Lower leg skin (tissue), 4 donors: ENCODE data around the gene MYO10. TPM values are rescaled to one million over a fixed set of nuclear protein-coding genes. Genes with fewer than 3 reads are reported as not detected.

Source experiments
- DNase-seq, 2 donors: peaks; one replicate each; pipeline ENCODE4 v3.0.0-alpha.2; 2019; ENCODE audit warnings: low spot score in 2 of 2
- H3K4me3 ChIP-seq: fragments of 200-600 bp; sonication (generic); 2 replicates; pipeline ENCODE4 v1.5.1; 2017; ENCODE audit warnings: mild to moderate bottlenecking, low read depth; ENCODE audit not compliant: poor library complexity, severe bottlenecking
- CTCF ChIP-seq, 3 donors: fragments of 450-650 bp; IDR thresholded peaks; one replicate each; pipeline ENCODE4 v1.5.1; 2016; ENCODE audit warnings: antibody characterized with exemption in 3 of 3, mild to moderate bottlenecking in 3 of 3, moderate library complexity in 2 of 3
- POLR2A ChIP-seq, 2 donors: fragments of 450-650 bp; IDR thresholded peaks; one replicate each; pipeline ENCODE4 v1.6.1; 2016 to 2017; ENCODE audit warnings: antibody characterized with exemption in 2 of 2, mild to moderate bottlenecking in 1 of 2, moderate library complexity in 1 of 2
- WGBS, 2 donors: methylation state at CpG; one replicate each; pipeline ENCODE4 v1.1.5; 2018; 5-methylcytosine and 5-hydroxymethylcytosine counted together
- intact Hi-C: fragments of 100-400 bp; cut with DNase I; formaldehyde crosslinking; loops from one replicate; pipeline ENCODE4 v1.15.0; 2023; ENCODE audit warnings: low total_unique reads
- total RNA-seq, 4 donors: library from RNA; depleted of rRNA; stranded (reverse); fragments of >200 nt; gene quantifications; one replicate each; pipeline ENCODE4 v1.1.0, GENCODE V29; 2016

The MYO10 gene
- total RNA-seq, 4 donors from 2014 or later, result 34.7 to 57.4 (median 47.3) TPM

- no peak for TF ChIP-seq POLR2A (IDR thresholded peaks at IDR 0.05)
- TF ChIP-seq CTCF (IDR thresholded peaks at IDR 0.05), result no peak
- intact Hi-C loops, result no loop called here
- DNase-seq, result no peak
- WGBS, 2 donors, result 96% methylated on average over 9 of the region's 9 CpGs
- no peak overlapping the region for H3K4me3 ChIP-seq
These were observed 228.8 kb downstream of the MYO10 start for GRCh38 chr5:16707168-16707868.

- TF ChIP-seq POLR2A (IDR thresholded peaks at IDR 0.05), result no peak
- TF ChIP-seq CTCF (IDR thresholded peaks at IDR 0.05), result no peak
- 72 to 73% methylated on average over 4 of the region's 4 CpGs for WGBS, 2 donors
- intact Hi-C loops, result no loop called here
These were observed 231.1 kb downstream of the MYO10 start for GRCh38 chr5:16704945-16705344.

GRCh38 chr5:16702964-16703363 is 233.1 kb downstream of the MYO10 start:
- no peak for DNase-seq
- no peak overlapping the region for H3K4me3 ChIP-seq
- TF ChIP-seq POLR2A (IDR thresholded peaks at IDR 0.05), result no peak
- intact Hi-C loops, result no loop called here
- WGBS, 2 donors, result 70 to 86% methylated on average over 2 of the region's 2 CpGs

More at GRCh38 chr5:16704945-16705344, 231.1 kb downstream of the MYO10 start:
- no peak overlapping the region for H3K4me3 ChIP-seq
- no peak for DNase-seq

GRCh38 chr5:16701134-16702099 is 234.7 kb downstream of the MYO10 start:
- no peak for DNase-seq
- intact Hi-C loops, result no loop called here
- H3K4me3 ChIP-seq, result no peak overlapping the region
- WGBS, 2 donors, result 96% methylated on average over 42 to 48 of the region's 48 CpGs
- TF ChIP-seq POLR2A (IDR thresholded peaks at IDR 0.05), result no peak
- no peak for TF ChIP-seq CTCF (IDR thresholded peaks at IDR 0.05)

- TF ChIP-seq CTCF (IDR thresholded peaks at IDR 0.05) (no peak), POLR2A (IDR thresholded peaks at IDR 0.05) (no peak)
- DNase-seq, result no peak
- intact Hi-C loops, result no loop called here
- WGBS, 2 donors, result 60 to 66% methylated on average over 8 of the region's 8 CpGs
- no peak overlapping the region for H3K4me3 ChIP-seq
These were observed 236.0 kb downstream of the MYO10 start for GRCh38 chr5:16700081-16700480.

- 55 to 57% methylated on average over 4 of the region's 4 CpGs for WGBS, 2 donors
- no peak for DNase-seq
These were observed 240.3 kb downstream of the MYO10 start for GRCh38 chr5:16695779-16696178.

More at GRCh38 chr5:16695779-16696178, 240.3 kb downstream of the MYO10 start:
- intact Hi-C loops, result no loop called here
- TF ChIP-seq POLR2A (IDR thresholded peaks at IDR 0.05) (no peak), CTCF (IDR thresholded peaks at IDR 0.05) (no peak)
- H3K4me3 ChIP-seq, result no peak overlapping the region
